PC-9 (cell line): ENCODE measurements around the gene ANO2. TPM values are rescaled to one million over a fixed set of nuclear protein-coding genes. Genes with fewer than 3 reads are reported as not detected.

Source experiments
- BruUV-seq: library from RNA; stranded (reverse); fragments of 400-500 nt; replicated peaks from 2 replicates; lab custom pipeline; 2021; lab: Mats Ljungman, UMichigan
- CTCF ChIA-PET: fragments of 300-600 bp; sonication (Branson Sonifier 250); formaldehyde crosslinking; loops from one replicate; lab custom pipeline; 2022; ENCODE audit warnings: antibody characterized with exemption; lab: Charles Lee
- POLR2A ChIA-PET: fragments of 300-600 bp; sonication (Branson Sonifier 250); formaldehyde crosslinking; loops from one replicate; lab custom pipeline; 2022; ENCODE audit warnings: antibody characterized with exemption; ENCODE audit not compliant: unreplicated experiment; lab: Charles Lee
- DNase-seq, 2 experiments: peaks; one replicate each; pipeline versions ENCODE4 v3.0.0 to v3.0.0-alpha.2; 2015 to 2022; ENCODE audit warnings: mixed read lengths in 1 of 2
- H2AFZ ChIP-seq: fragments of 200-600 bp; sonication (generic); 2 replicates; pipeline ENCODE4 v1.8.1; 2017; ENCODE audit warnings: antibody characterized with exemption
- H3F3A ChIP-seq: fragments of 200-600 bp; sonication (generic); 2 replicates; pipeline ENCODE4 v1.8.1; 2017; ENCODE audit warnings: antibody characterized with exemption, mild to moderate bottlenecking, low read depth; ENCODE audit not compliant: insufficient read depth
- H3K27ac ChIP-seq: fragments of 200-600 bp; sonication (generic); 2 replicates; pipeline ENCODE4 v1.6.1; 2016; ENCODE audit warnings: mixed run types
- H3K27me3 ChIP-seq: fragments of 200-600 bp; sonication (generic); 2 replicates; pipeline ENCODE4 v1.6.1; 2016; ENCODE audit warnings: low read depth, mixed run types; ENCODE audit not compliant: insufficient read depth
- H3K36me3 ChIP-seq: fragments of 200-600 bp; sonication (generic); 2 replicates; pipeline ENCODE4 v1.6.1; 2016; ENCODE audit warnings: low read depth, mixed run types
- H3K4me1 ChIP-seq: fragments of 200-600 bp; sonication (generic); replicated peaks from 2 replicates; pipeline ENCODE4 v1.6.1; 2016; ENCODE audit warnings: mixed run types; ENCODE audit not compliant: insufficient read depth
- H3K4me2 ChIP-seq: fragments of 200-600 bp; sonication (generic); 2 replicates; pipeline ENCODE4 v1.6.1; 2017; ENCODE audit warnings: mixed run types
- H3K4me3 ChIP-seq: fragments of 200-600 bp; sonication (generic); 2 replicates; pipeline ENCODE4 v1.6.1; 2016; ENCODE audit warnings: mixed run types
- H3K79me2 ChIP-seq: fragments of 200-600 bp; sonication (generic); 2 replicates; pipeline ENCODE4 v1.6.1; 2017; ENCODE audit warnings: low read depth, mixed run types
- H3K9me2 ChIP-seq: fragments of 200-600 bp; sonication (generic); 2 replicates; pipeline ENCODE4 v1.8.1; 2017; ENCODE audit warnings: mild to moderate bottlenecking; ENCODE audit not compliant: insufficient read depth
- H3K9me3 ChIP-seq: fragments of 200-600 bp; sonication (generic); 2 replicates; pipeline ENCODE4 v1.8.1; 2016; ENCODE audit warnings: low read depth; ENCODE audit not compliant: insufficient read depth
- H4K20me1 ChIP-seq: fragments of 200-600 bp; sonication (generic); 2 replicates; pipeline ENCODE4 v1.8.1; 2017; ENCODE audit not compliant: insufficient read depth
- EZH2 ChIP-seq: fragments of 200-600 bp; sonication (generic); IDR thresholded peaks from 2 replicates; pipeline ENCODE4 v1.8.0; 2017; ENCODE audit warnings: antibody characterized with exemption, low read depth
- intact Hi-C: fragments of 100-400 bp; cut with micrococcal nuclease; formaldehyde crosslinking; loops from one replicate; pipeline ENCODE4 v1.10.0; 2022; ENCODE audit not compliant: unreplicated experiment
- total RNA-seq: library from RNA; stranded (reverse); gene quantifications from 2 replicates; pipeline ENCODE4 v1.2.3, GENCODE V29; 2021
- TF ChIP-seq, protein P1 (sequence below): fragments of 200-600 bp; sonication (generic); conservative IDR thresholded peaks from 2 replicates; pipeline ENCODE4 v1.6.1; 2017; ENCODE audit warnings: mixed run types, antibody characterized with exemption, mild to moderate bottlenecking, moderate library complexity

The ANO2 gene
- total RNA-seq, 1 experiment from 2014 or later = not detected

DNA sequence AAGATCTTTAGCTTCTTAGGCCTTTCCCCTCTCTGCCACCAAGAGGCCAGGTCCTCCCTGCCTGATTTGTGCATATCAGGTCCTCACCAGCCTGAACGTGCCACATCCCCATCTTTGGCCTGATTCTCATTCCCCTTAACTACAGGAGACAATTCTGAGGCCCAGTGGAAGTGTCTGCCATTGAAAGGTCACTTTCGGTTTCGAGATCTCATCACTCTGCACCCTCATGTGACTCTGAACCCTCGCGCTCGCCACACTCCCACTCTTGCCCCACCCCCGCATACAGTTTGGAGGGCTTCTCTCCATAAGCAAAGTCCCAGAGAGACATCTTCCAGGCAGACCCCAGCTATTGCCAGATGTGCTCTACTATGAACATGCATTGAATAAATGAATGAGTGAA lies 324.2 kb downstream of the ANO2 start:
- no TSS peak for BruUV-seq
- no peaks in the 10 kb centered on the region for H4K20me1 ChIP-seq
- no peak overlapping the region for H2AFZ ChIP-seq
- H3K9me2 ChIP-seq = no peaks in the 10 kb centered on the region
- POLR2A ChIA-PET = no interaction called here
- no peak for TF ChIP-seq EZH2
- TF ChIP-seq, protein P1, sequence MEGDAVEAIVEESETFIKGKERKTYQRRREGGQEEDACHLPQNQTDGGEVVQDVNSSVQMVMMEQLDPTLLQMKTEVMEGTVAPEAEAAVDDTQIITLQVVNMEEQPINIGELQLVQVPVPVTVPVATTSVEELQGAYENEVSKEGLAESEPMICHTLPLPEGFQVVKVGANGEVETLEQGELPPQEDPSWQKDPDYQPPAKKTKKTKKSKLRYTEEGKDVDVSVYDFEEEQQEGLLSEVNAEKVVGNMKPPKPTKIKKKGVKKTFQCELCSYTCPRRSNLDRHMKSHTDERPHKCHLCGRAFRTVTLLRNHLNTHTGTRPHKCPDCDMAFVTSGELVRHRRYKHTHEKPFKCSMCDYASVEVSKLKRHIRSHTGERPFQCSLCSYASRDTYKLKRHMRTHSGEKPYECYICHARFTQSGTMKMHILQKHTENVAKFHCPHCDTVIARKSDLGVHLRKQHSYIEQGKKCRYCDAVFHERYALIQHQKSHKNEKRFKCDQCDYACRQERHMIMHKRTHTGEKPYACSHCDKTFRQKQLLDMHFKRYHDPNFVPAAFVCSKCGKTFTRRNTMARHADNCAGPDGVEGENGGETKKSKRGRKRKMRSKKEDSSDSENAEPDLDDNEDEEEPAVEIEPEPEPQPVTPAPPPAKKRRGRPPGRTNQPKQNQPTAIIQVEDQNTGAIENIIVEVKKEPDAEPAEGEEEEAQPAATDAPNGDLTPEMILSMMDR = no peak
- no peaks in the 10 kb centered on the region for H3K36me3 ChIP-seq
- H3K4me2 ChIP-seq = no peak overlapping the region
- peaks cover 69% of the 10 kb centered on the region for H3K27me3 ChIP-seq
- no peaks in the 10 kb centered on the region for H3K79me2 ChIP-seq
- H3K27ac ChIP-seq = no peak overlapping the region
- intact Hi-C loops = no loop called here
- H3K4me1 ChIP-seq = no peaks in the 10 kb centered on the region
- no peaks in the 10 kb centered on the region for H3K9me3 ChIP-seq
- H3F3A ChIP-seq = no peaks in the 10 kb centered on the region
- no peak overlapping the region for H3K4me3 ChIP-seq
- DNase-seq = no peak
- CTCF ChIA-PET = no interaction called here

DNA sequence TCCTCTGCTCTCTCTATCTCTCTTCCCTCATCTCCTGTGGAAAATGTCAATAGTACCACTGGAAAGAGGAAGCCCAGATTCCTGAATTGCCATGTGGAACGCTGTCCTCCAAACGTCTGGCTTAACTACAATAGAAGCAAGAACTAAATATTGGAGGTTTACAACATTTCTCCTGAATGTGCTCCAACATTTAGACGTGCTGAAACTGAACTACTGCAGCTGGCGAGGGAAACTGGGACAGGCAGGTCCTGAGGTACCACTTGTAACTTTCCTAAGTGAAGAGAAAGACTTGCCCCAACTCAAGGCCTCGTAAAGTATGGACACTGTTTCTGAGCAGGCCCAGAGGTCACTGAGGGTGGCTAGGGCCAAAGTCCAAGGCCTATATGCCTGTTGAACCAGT lies 325.4 kb downstream of the ANO2 start:
- no peaks in the 10 kb centered on the region for H3K79me2 ChIP-seq
- H3K9me3 ChIP-seq = no peaks in the 10 kb centered on the region
- TF ChIP-seq, protein P1 = no peak
- no peak for TF ChIP-seq EZH2
- POLR2A ChIA-PET = no interaction called here
- no peaks in the 10 kb centered on the region for H3K4me1 ChIP-seq
- H3K9me2 ChIP-seq = no peaks in the 10 kb centered on the region
- H4K20me1 ChIP-seq = no peaks in the 10 kb centered on the region
- H3K4me2 ChIP-seq = no peak overlapping the region
- DNase-seq = no peak
- no peak overlapping the region for H3K27ac ChIP-seq
- intact Hi-C loops = no loop called here
- peaks cover 67% of the 10 kb centered on the region for H3K27me3 ChIP-seq
- CTCF ChIA-PET = no interaction called here
- H3K36me3 ChIP-seq = no peaks in the 10 kb centered on the region
- H3F3A ChIP-seq = no peaks in the 10 kb centered on the region
- no peak overlapping the region for H3K4me3 ChIP-seq
- no TSS peak for BruUV-seq
- no peak overlapping the region for H2AFZ ChIP-seq

DNA sequence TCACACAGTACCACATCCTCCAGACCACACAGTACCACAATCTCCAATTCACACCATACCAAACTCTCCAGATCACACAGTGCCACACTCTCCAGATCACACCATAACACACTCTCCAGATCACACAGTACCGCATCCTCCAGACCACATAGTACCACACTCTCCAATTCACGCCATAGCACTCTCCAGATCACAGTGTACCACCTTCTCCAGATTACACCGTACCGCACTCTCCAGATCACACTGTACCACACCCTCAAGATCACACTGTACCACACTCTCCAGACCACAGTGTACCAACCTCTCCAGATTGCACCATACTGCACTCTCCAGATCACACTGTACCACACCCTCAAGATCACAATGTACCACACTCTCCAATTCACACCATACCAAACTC lies 328.2 kb downstream of the ANO2 start:
- H3K27ac ChIP-seq = no peak overlapping the region
- H3K27me3 ChIP-seq = peaks cover 52% of the 10 kb centered on the region
- DNase-seq = no peak
- no peak overlapping the region for H3K4me2 ChIP-seq
- no peaks in the 10 kb centered on the region for H3K4me1 ChIP-seq
- no peaks in the 10 kb centered on the region for H3K36me3 ChIP-seq
- ChIA-PET POLR2A (no interaction called here), CTCF (no interaction called here)
- H2AFZ ChIP-seq = no peak overlapping the region
- TF ChIP-seq EZH2 = no peak
- TF ChIP-seq, protein P1 = no peak
- no peaks in the 10 kb centered on the region for H4K20me1 ChIP-seq
- intact Hi-C loops = no loop called here
- H3K4me3 ChIP-seq = no peak overlapping the region
- no TSS peak for BruUV-seq
- H3F3A ChIP-seq = no peaks in the 10 kb centered on the region
- H3K79me2 ChIP-seq = no peaks in the 10 kb centered on the region
- H3K9me2 ChIP-seq = no peaks in the 10 kb centered on the region
- no peaks in the 10 kb centered on the region for H3K9me3 ChIP-seq
